Keratinocyte (primary cell): ENCODE results near the gene TMEM135. TPM values are rescaled to one million over a fixed set of nuclear protein-coding genes. Genes with fewer than 3 reads are reported as not detected.

Experiments
- DNase-seq: peaks from one replicate; pipeline ENCODE4 v3.0.0-alpha.2; 2011; ENCODE audit warnings: low read depth, missing footprints, low spot score
- FAIRE-seq: peaks from 2 replicates; lab custom pipeline; 2011; peaks lifted over from hg19 to GRCh38; lab: Jason Lieb, UNC
- H2AFZ ChIP-seq: 2 replicates; pipeline ENCODE4 v1.6.0; 2012; ENCODE audit warnings: low read length, control low read depth, inconsistent platforms; ENCODE audit not compliant: control insufficient read depth
- H3K27ac ChIP-seq: 2 replicates; pipeline ENCODE4 v1.5.1; 2011; ENCODE audit warnings: low read length; ENCODE audit not compliant: control insufficient read depth, insufficient read depth
- H3K27me3 ChIP-seq: 3 replicates; pipeline ENCODE4 v1.6.0; 2011; ENCODE audit warnings: low read length; ENCODE audit not compliant: control insufficient read depth, insufficient read depth; ENCODE audit errors: extremely low read depth
- H3K36me3 ChIP-seq, 2 experiments: 2 replicates in 1 of 2; 3 replicates in 1 of 2; pipeline ENCODE4 v1.5.1; 2011; ENCODE audit warnings: low read length in 2 of 2, mild to moderate bottlenecking in 1 of 2; ENCODE audit not compliant: control insufficient read depth in 2 of 2, insufficient read depth in 2 of 2; ENCODE audit errors: extremely low read depth in 1 of 2
- H3K4me1 ChIP-seq: 3 replicates; pipeline ENCODE4 v1.5.1; 2011; ENCODE audit warnings: low read length; ENCODE audit not compliant: control insufficient read depth, insufficient read depth; ENCODE audit errors: extremely low read depth
- H3K4me2 ChIP-seq: 3 replicates; pipeline ENCODE4 v1.6.0; 2011; ENCODE audit warnings: low read depth, low read length; ENCODE audit not compliant: control insufficient read depth, insufficient read depth; ENCODE audit errors: extremely low read depth
- H3K4me3 ChIP-seq, 3 experiments: fragments of 200-600 bp in 1 of 3; sonication (generic) in 1 of 3; 2 replicates in 2 of 3; 3 replicates in 1 of 3; pipeline ENCODE4 v1.5.1; 2011 to 2016; ENCODE audit warnings: low read length in 3 of 3, mild to moderate bottlenecking in 3 of 3, control low read depth in 2 of 3, inconsistent platforms in 1 of 3, low read depth in 1 of 3, mixed read lengths in 1 of 3, mixed run types in 1 of 3, moderate library complexity in 1 of 3; ENCODE audit not compliant: control insufficient read depth in 2 of 3, insufficient read depth in 2 of 3; ENCODE audit errors: extremely low read depth in 1 of 3
- H3K79me2 ChIP-seq: 2 replicates; pipeline ENCODE4 v1.6.0; 2012; ENCODE audit warnings: low read length; ENCODE audit not compliant: control insufficient read depth, insufficient read depth
- H3K9ac ChIP-seq: 3 replicates; pipeline ENCODE4 v1.6.0; 2011; ENCODE audit warnings: low read length; ENCODE audit not compliant: control insufficient read depth, insufficient read depth; ENCODE audit errors: extremely low read depth
- H3K9me1 ChIP-seq: 3 replicates; pipeline ENCODE4 v1.6.0; 2011; ENCODE audit warnings: low read length; ENCODE audit not compliant: control insufficient read depth, insufficient read depth; ENCODE audit errors: extremely low read depth
- H3K9me3 ChIP-seq: 2 replicates; pipeline ENCODE4 v1.5.1; 2012; ENCODE audit warnings: low read depth, low read length; ENCODE audit not compliant: control insufficient read depth
- H4K20me1 ChIP-seq: 3 replicates; pipeline ENCODE4 v1.6.0; 2011; ENCODE audit warnings: low read length; ENCODE audit not compliant: control insufficient read depth, insufficient read depth; ENCODE audit errors: extremely low read depth
- CTCF ChIP-seq, 3 experiments: IDR thresholded peaks in 1 of 3; conservative IDR thresholded peaks in 1 of 3; optimal IDR thresholded peaks in 1 of 3; 2 replicates in 2 of 3; 3 replicates in 1 of 3; pipeline versions ENCODE3 to v1.5.1; 2011; ENCODE audit warnings: low read length in 3 of 3, mild to moderate bottlenecking in 3 of 3, moderate library complexity in 2 of 3, control low read depth in 1 of 3, inconsistent platforms in 1 of 3; ENCODE audit not compliant: insufficient read depth in 2 of 3; ENCODE audit errors: extremely low read depth in 1 of 3
- EZH2 ChIP-seq: IDR thresholded peaks from one replicate; pipeline ENCODE4 v1.6.1; 2012; ENCODE audit warnings: inconsistent platforms, mild to moderate bottlenecking, low read length, moderate library complexity
- dilution Hi-C: fragments of 300-500 bp; cut with MboI; formaldehyde crosslinking; loops from one replicate; pipeline ENCODE4 v1.7.0; 2020; ENCODE audit warnings: low sequenced_read_pairs; ENCODE audit not compliant: extremely low pct_ligation_motif_present
- polyA plus RNA-seq, 5 experiments: library from polyadenylated mRNA; depleted of rRNA in 3 of 5; stranded (reverse) in 3 of 5; stranded (forward) in 1 of 5; unstranded in 1 of 5; fragments of >200 nt; gene quantifications; 1 replicate in 1 of 5; 2 replicates in 3 of 5; 3 replicates in 1 of 5; pipeline versions ENCODE4 v1.2.1 to v1.2.3, GENCODE V29; 2011 to 2012; ENCODE audit warnings: missing spikeins in 2 of 5, low read depth in 1 of 5, low replicate concordance in 1 of 5

Gene TMEM135
- polyA plus RNA-seq, 1 donor (not counting 4 experiments of a cell fraction or from before 2014, with no cell fraction given), result 15.0 TPM

- Histone ChIP-seq H3K4me2 (no peak overlapping the region), H3K36me3 (no peaks in the 10 kb centered on the region), H3K79me2 (no peaks in the 10 kb centered on the region), H3K9me3 (no peaks in the 10 kb centered on the region), H3K4me1 (no peaks in the 10 kb centered on the region), H3K27me3 (no peaks in the 10 kb centered on the region), H4K20me1 (no peaks in the 10 kb centered on the region), H3K9ac (no peak overlapping the region), H3K9me1 (no peaks in the 10 kb centered on the region), H2AFZ (no peak overlapping the region), H3K4me3 (no peak overlapping the region), H3K27ac (no peak overlapping the region)
- FAIRE-seq (no peak), DNase-seq (no peak)
- TF ChIP-seq EZH2, result no peak
- no peak for TF ChIP-seq CTCF (optimal IDR thresholded peaks at IDR 0.05 in 1 of 3, IDR thresholded peaks at IDR 0.05 in 1 of 3, conservative IDR thresholded peaks at IDR 0.05 in 1 of 3; ENCODE audit: extremely low read depth in 1 of 3, insufficient read depth in 2 of 3, low read length in 3 of 3)
- dilution Hi-C loops, result no loop called here
Measured at GRCh38 chr11:87190071-87190470, 152.3 kb downstream of the TMEM135 start.

GRCh38 chr11:87193756-87194470 lies 156.2 kb downstream of the TMEM135 start:
- Histone ChIP-seq H2AFZ (no peak overlapping the region), H3K27ac (no peak overlapping the region), H3K4me1 (no peaks in the 10 kb centered on the region), H3K9me3 (no peaks in the 10 kb centered on the region), H3K4me2 (no peak overlapping the region), H3K27me3 (no peaks in the 10 kb centered on the region), H3K9ac (no peak overlapping the region), H3K4me3 (no peak overlapping the region), H4K20me1 (no peaks in the 10 kb centered on the region), H3K79me2 (no peaks in the 10 kb centered on the region), H3K36me3 (no peaks in the 10 kb centered on the region), H3K9me1 (no peaks in the 10 kb centered on the region)
- FAIRE-seq, result no peak
- DNase-seq, result no peak
- TF ChIP-seq EZH2 (no peak), CTCF (optimal IDR thresholded peaks at IDR 0.05 in 1 of 3, IDR thresholded peaks at IDR 0.05 in 1 of 3, conservative IDR thresholded peaks at IDR 0.05 in 1 of 3; ENCODE audit: extremely low read depth in 1 of 3, insufficient read depth in 2 of 3, low read length in 3 of 3) (no peak)
- dilution Hi-C loops, result no loop called here
